ENCODE measurements around the gene SLC22A23. TPM values are rescaled to one million over a fixed set of nuclear protein-coding genes. Genes with fewer than 3 reads are reported as not detected.

SLC22A23 gene
- total and polyA plus RNA-seq, 2 donors (not counting 1 experiment from before 2014, with no cell fraction given): 0.18 to 1.4 TPM

GRCh38 chr6:3356056-3356823 lies 100.6 kb downstream of the SLC22A23 start:
- ChIA-PET POLR2A (no interaction called here), CTCF (interaction anchor here (1.0 to 1.8 kb wide), 2 partner anchors 16 to 55 kb away, joined by 3 to 6 read pairs; no protein-coding TSS in a partner anchor)
- peaks cover 26 to 37% of the 10 kb centered on the region in 2 donors for H3K4me1 ChIP-seq (ENCODE audit: control insufficient read depth in 2 of 2, insufficient read depth in 2 of 2, low read length in 2 of 2)
- H3K36me3 ChIP-seq (replicated peaks in 1 of 2; ENCODE audit: control extremely low read depth in 1 of 2, control insufficient read depth in 1 of 2, extremely low read depth in 1 of 2, insufficient read depth in 2 of 2, low read length in 1 of 2): no peaks in the 10 kb centered on the region
- peak overlapping the region; percentile 0 to 82 (median 66) for H3K4me3 ChIP-seq (ENCODE audit: control extremely low read depth in 1 of 5, extremely low read depth in 1 of 5, insufficient read depth in 1 of 5, low read depth in 2 of 5, low read length in 4 of 5)
- Mint-ChIP-seq H3K4me1 (peaks cover 48% of the 10 kb centered on the region), H3K27ac (peak overlapping the region; percentile 96), H3K4me3 (peak overlapping the region; percentile 96), H3K9me3 (ENCODE audit: insufficient read depth) (no peaks in the 10 kb centered on the region), H3K27me3 (no peaks in the 10 kb centered on the region)
- no peaks in the 10 kb centered on the region for H4K20me1 ChIP-seq (ENCODE audit: control insufficient read depth, insufficient read depth, low read length, poor library complexity, severe bottlenecking)
- 3% methylated on average over 15 of the region's 24 CpGs for WGBS (ENCODE audit: insufficient coverage)
- H3K4me2 ChIP-seq (replicated peaks; ENCODE audit: low read depth, low read length, poor library complexity, severe bottlenecking): peak overlapping the region; percentile 84
- H3K27me3 ChIP-seq (replicated peaks in 1 of 4; ENCODE audit: control extremely low read depth in 1 of 4, control insufficient read depth in 3 of 4, insufficient read depth in 4 of 4, low read length in 3 of 4): no peaks in the 10 kb centered on the region
- intact Hi-C loops (cut with micrococcal nuclease): loop anchor here (1.0 to 10.0 kb wide), 12 partner anchors 32 to 1649 kb away; partner anchors contain the start of genes BPHL, CDYL, ECI2 and PSMG4
- H2AFZ ChIP-seq (ENCODE audit: insufficient read depth, low read depth, low read length, poor library complexity, severe bottlenecking): peak overlapping the region; percentile 79
- DNase-seq: peak; percentile 97
- H3K9ac ChIP-seq (ENCODE audit: low read length): peak overlapping the region; percentile 71
- ATAC-seq (ENCODE audit: low read depth): peak; percentile 96
- no peak for TF ChIP-seq CTCF (IDR thresholded peaks at IDR 0.05)
- TF ChIP-seq EZH2 (IDR thresholded peaks at IDR 0.05; ENCODE audit: borderline replicate concordance, insufficient read depth, low read depth, low read length, poor library complexity, severe bottlenecking): no peak
- no peaks in the 10 kb centered on the region for H3K79me2 ChIP-seq (ENCODE audit: control insufficient read depth, insufficient read depth, low read length)
- peak overlapping the region; percentile 67 to 82 for H3K27ac ChIP-seq (ENCODE audit: low read length in 2 of 2)
- no peaks in the 10 kb centered on the region for H3K9me3 ChIP-seq (ENCODE audit: control extremely low read depth in 1 of 3, control insufficient read depth in 2 of 3, insufficient read depth in 1 of 3, low read length in 2 of 3)
